Mucosa of rectum (tissue), 2 donors: ENCODE results near the gene DMTF1.

ENCODE experiments used
- H3K27ac ChIP-seq, 2 donors: one replicate each; pipeline ENCODE4 v1.7.0; 2013; ENCODE audit warnings: inconsistent platforms in 2 of 2, low read depth in 2 of 2, low read length in 2 of 2
- H3K27me3 ChIP-seq, 2 donors: one replicate each; pipeline ENCODE4 v1.7.0; 2013; ENCODE audit warnings: low read length in 2 of 2; ENCODE audit not compliant: control insufficient read depth in 2 of 2, insufficient read depth in 2 of 2
- H3K36me3 ChIP-seq, 2 donors: one replicate each; pipeline ENCODE4 v1.7.0; 2013; ENCODE audit warnings: low read length in 2 of 2; ENCODE audit not compliant: control insufficient read depth in 2 of 2, insufficient read depth in 2 of 2
- H3K4me1 ChIP-seq, 2 donors: one replicate each; pipeline ENCODE4 v1.7.0; 2013; ENCODE audit warnings: low read length in 2 of 2, mild to moderate bottlenecking in 1 of 2; ENCODE audit not compliant: control insufficient read depth in 2 of 2, insufficient read depth in 2 of 2
- H3K4me3 ChIP-seq, 2 donors: one replicate each; pipeline ENCODE4 v1.7.0; 2013; ENCODE audit warnings: low read length in 2 of 2
- H3K9ac ChIP-seq, 2 donors: one replicate each; pipeline ENCODE4 v1.7.0; 2013; ENCODE audit warnings: low read length in 2 of 2, low read depth in 1 of 2, mild to moderate bottlenecking in 1 of 2
- H3K9me3 ChIP-seq, 2 donors: one replicate each; pipeline ENCODE4 v1.7.0; 2013; ENCODE audit warnings: low read length in 2 of 2; ENCODE audit not compliant: control insufficient read depth in 2 of 2
- donor health status: healthy.
- donor health status: Normal muscosa, but diverticular disease.

DMTF1 gene

DNA sequence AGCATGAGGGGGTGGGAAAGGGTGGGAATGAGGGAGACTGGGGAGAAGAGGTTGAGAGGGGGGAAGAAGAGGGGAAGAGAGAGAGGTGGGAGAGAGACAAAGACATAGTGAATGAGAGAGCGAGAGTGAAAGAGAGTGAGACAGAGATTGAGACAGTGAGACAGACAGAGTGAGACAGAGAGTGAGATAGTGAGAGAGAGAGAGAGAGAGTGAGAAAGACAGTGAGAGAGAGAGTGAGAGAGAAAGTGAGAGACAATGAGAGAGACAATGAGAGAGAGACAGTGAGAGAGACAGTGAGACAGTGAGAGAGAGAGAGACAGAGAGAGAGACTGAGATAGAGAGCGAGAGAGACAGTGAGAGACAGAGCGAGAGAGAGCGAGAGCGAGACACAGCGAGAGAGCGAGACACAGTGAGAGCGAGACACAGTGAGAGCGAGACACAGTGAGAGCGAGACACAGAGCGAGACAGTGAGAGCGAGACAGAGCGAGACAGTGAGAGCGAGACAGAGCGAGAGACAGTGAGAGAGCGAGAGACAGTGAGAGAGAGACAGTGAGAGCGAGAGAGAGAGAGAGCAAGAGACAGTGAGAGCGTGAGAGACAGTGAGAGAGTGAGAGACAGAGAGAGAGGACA is 57.2 kb downstream of the DMTF1 start:
- Histone ChIP-seq H3K9me3 (peaks cover 3 to 10% of the 10 kb centered on the region in 2 donors), H3K27ac (no peak overlapping the region), H3K9ac (no peak overlapping the region), H3K4me1 (peaks cover 0 to 10% of the 10 kb centered on the region in 2 donors), H3K4me3 (no peak overlapping the region), H3K27me3 (no peaks in the 10 kb centered on the region), H3K36me3 (peaks cover 2 to 5% of the 10 kb centered on the region in 2 donors)

DNA sequence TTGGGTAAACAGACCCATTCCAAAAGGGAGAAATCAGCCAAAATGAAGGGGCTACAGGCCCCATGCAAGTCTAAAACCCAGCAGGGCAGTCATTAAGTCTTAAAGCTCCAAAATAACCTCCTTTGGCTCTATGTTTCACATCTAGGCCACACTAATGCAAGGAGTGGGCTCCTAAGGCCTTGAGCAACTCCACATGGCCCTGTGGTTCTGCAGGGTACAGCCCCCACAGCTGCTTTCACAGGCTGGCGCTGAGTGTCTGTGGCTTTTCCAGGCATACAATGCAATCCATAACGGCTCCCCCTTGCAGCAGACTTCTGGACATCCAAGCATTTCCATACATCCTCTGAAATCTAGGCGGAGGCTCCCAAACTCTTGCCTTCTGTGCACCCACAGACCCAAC is 58.3 kb downstream of the DMTF1 start:
- peaks cover 2 to 5% of the 10 kb centered on the region in 2 donors for H3K9me3 ChIP-seq
- no peak overlapping the region for H3K27ac ChIP-seq
- H3K4me1 ChIP-seq, result peaks cover 0 to 12% of the 10 kb centered on the region in 2 donors
- H3K4me3 ChIP-seq, result no peak overlapping the region
- H3K36me3 ChIP-seq, result peaks cover 2 to 5% of the 10 kb centered on the region in 2 donors
- H3K27me3 ChIP-seq, result no peaks in the 10 kb centered on the region
- H3K9ac ChIP-seq, result no peak overlapping the region

DNA sequence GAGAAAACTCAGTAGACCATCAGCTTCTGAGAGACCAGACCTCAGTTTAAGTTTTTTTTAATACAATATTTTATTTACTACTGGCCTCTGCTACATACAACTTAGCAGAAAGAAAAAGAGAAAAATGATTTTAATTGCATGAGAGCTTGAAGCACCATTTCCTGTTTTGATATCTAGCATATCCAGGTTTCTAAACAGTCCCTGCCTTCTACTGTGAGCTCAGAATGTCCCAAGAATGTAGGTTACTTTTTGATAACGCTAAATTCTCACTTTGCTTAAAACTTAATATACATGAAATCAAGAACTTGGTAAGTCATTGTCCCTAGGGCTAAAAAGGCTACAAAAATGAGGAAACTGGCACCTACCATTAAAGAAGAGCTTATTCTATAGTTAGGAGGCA is 60.2 kb downstream of the DMTF1 start:
- Histone ChIP-seq H3K27me3 (no peaks in the 10 kb centered on the region), H3K9ac (no peak overlapping the region), H3K4me1 (peaks cover 2 to 18% of the 10 kb centered on the region in 2 donors), H3K27ac (no peak overlapping the region), H3K36me3 (peaks cover 0 to 2% of the 10 kb centered on the region in 2 donors), H3K9me3 (no peaks in the 10 kb centered on the region), H3K4me3 (no peak overlapping the region)

DNA sequence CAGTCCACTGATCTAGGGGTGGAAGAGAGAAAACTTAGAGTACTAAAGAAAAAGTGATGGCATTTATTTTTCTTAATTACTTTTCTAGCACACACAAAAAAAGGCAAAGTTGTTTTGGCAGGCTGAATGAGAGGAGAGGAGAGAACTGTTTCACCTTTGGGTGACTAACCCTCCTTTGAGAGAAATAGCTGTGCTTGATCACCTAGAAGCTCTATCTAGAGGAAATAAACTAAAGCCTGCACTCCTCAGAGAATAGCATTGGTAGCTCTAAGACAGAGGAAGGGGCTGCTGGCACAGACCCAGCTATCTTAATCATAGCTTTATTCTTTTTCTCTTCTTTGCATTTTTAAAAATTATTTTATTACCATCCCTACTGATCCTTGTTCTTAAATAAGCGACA is 61.0 kb downstream of the DMTF1 start:
- no peak overlapping the region for H3K4me3 ChIP-seq

DNA sequence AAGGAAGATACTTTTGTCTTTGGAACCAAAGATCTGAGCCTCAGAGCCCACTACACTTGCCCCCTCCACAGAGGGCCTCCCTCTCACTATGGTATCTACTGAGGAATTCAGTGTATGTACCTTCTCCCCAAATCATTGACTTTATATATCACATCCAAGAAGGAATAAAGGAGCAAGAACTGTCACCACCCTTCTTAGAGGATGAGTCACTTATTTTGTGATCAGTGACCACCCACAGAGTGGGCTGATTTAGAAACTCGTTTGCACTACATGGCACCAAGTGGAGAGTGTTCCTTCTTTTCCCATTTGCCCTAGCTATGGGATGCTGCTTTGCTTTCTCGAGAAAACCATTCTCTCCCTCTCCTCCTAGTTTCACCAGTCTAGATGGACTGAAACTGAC is 61.6 kb downstream of the DMTF1 start:
- Histone ChIP-seq H3K27me3 (no peaks in the 10 kb centered on the region), H3K4me3 (no peak overlapping the region), H3K9ac (no peak overlapping the region), H3K4me1 (peaks cover 10 to 25% of the 10 kb centered on the region in 2 donors), H3K27ac (no peak overlapping the region), H3K36me3 (peaks cover 0 to 2% of the 10 kb centered on the region in 2 donors), H3K9me3 (no peaks in the 10 kb centered on the region)

More for the DNA sequence above, 61.0 kb downstream of the DMTF1 start:
- peaks cover 0 to 2% of the 10 kb centered on the region in 2 donors for H3K36me3 ChIP-seq
- H3K9me3 ChIP-seq, result no peaks in the 10 kb centered on the region
- H3K27me3 ChIP-seq, result no peaks in the 10 kb centered on the region
- peaks cover 5 to 23% of the 10 kb centered on the region in 2 donors for H3K4me1 ChIP-seq
- H3K9ac ChIP-seq, result no peak overlapping the region
- H3K27ac ChIP-seq, result no peak overlapping the region

DNA sequence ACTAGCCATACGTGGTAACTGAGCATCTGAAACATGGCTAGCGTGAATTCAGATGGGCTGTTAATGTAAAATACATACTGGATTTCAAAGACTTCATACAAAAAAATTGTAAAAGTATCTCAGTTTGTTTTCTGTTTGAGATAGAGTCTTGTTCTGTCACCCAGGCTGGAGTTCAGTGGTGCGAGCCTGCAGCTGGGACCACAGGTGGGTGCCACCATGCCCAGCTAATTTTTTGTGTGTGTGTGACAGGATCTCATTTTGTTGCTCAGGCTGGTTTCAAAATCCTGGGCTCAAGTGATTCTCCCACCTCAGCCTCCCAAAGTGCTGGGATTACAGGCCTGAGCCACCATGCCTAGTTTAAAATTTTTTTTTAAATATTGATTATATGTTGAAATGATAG is 62.8 kb downstream of the DMTF1 start:
- Histone ChIP-seq H3K27ac (no peak overlapping the region), H3K27me3 (no peaks in the 10 kb centered on the region), H3K9me3 (no peaks in the 10 kb centered on the region), H3K4me1 (peaks cover 11 to 25% of the 10 kb centered on the region in 2 donors), H3K36me3 (peaks cover 0 to 2% of the 10 kb centered on the region in 2 donors), H3K4me3 (no peak overlapping the region), H3K9ac (no peak overlapping the region)

DNA sequence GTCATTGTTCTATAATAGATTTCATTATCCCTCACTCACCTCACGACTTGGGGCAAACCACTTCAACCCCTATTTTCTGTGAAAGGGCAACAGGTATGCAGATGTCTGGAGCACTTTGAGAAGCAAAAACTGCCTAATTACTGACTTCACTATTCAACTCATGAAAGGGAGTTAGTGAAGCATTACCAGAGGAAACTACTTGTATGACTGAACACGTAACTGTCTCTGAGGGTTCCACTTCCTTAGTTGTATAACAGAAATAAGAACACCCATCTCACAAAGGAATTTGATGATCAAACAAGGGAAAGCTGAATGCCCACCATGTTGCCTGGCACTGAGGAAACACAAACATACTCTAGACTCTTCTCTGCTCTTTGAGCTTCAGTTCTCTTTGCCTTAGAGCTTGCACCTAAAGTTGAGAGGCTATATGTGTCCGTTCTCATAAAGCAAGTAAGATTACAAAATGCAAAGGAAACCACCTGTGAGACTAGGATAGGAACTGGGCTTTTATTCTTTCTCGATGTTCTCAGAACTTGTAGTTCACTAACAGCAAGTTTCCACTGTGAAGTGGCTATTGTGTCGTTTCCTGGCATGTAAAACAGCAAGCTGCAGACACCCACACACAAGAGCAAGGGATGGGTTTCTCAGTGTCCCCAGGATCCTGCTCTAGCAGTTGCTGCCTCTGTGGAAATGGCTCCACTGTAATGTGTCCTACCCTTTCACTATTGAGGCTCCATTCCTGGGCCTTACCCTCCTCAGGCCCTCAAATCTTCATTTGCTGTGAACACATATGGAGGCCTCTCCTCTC is 64.7 kb downstream of the DMTF1 start:
- peaks cover 1 to 2% of the 10 kb centered on the region in 2 donors for H3K27me3 ChIP-seq
- peak overlapping the region in 1 of 2 donors; percentile 98 for H3K4me3 ChIP-seq
- no peaks in the 10 kb centered on the region for H3K36me3 ChIP-seq
- no peaks in the 10 kb centered on the region for H3K9me3 ChIP-seq
- no peak overlapping the region for H3K9ac ChIP-seq
- H3K27ac ChIP-seq, result peak overlapping the region; percentile 54 to 86
- H3K4me1 ChIP-seq, result peaks cover 19 to 25% of the 10 kb centered on the region in 2 donors

DNA sequence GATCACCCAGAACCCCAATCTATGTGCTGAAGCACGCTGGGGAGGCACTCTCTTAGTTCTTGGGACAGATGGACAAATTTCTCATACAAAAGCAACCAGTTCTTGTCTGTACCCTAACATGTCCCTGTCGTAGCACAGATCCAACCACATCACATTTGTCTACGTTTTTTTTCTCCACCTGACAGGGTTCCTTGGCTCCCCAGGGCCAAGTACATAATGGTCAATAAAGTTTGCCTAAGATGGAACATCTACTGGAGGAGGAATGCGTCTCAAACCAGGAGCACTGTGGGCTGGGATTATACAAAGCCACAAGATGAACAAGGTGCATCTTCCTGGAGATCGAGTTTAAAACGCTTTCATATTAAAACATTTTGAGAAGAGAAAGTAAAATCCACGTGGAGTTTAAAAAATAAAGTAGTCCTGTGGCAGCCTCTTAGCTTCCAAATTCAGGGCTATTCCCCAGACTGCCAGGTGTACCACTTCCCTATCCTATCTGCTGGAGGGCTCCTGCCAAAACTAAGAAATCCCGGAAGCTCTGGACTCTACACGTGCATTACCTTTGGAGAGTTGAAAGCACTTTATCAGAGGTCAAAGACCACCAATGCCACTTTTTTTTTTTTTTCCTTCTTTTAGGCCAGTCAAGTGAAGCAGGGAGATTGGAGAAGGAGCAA is 65.9 kb downstream of the DMTF1 start:
- H3K9ac ChIP-seq, result peak overlapping the region in 1 of 2 donors; percentile 93

DNA sequence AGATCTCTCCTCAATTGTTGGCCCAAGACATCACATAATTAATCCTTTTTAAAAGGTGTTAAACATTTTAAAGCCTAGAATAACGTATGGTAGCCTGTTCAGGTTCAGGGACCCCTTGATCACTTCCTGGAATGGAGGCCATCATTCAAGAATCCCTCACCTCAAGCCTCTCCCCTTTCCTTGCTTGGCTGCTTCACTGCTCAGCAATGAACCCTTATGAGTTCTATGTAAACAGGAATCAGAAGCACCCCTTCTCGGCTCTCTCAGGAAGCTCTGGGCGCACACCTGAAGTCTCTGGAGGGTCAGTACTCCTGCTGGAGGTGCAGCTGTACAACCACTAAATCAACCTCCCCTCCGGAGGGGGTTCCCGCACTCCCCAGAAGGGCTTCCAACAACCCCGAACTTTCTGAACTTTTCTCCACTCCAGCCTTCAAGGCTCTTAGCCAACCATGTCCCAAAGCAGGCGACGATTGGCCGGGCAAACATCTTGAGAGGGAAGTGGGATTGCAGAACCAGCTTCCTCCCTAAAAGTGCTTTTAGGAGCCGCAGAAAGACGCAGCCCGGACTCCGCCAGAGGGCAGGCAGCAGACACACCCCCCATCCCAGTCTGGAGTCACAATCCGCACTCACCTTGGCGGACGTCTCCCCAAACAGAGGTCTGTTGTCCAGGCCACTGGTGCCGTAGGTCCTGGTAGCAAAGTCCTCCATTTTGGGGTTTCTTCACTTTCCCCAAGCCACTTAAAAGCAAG is 66.7 kb downstream of the DMTF1 start:
- Histone ChIP-seq H3K27me3 (peaks cover 4 to 5% of the 10 kb centered on the region in 2 donors), H3K9ac (peak overlapping the region; percentile 88 to 93), H3K4me3 (peak overlapping the region; percentile 91 to 98), H3K27ac (peak overlapping the region; percentile 84 to 86), H3K4me1 (peaks cover 19 to 21% of the 10 kb centered on the region in 2 donors), H3K9me3 (no peaks in the 10 kb centered on the region), H3K36me3 (no peaks in the 10 kb centered on the region)

More for the DNA sequence above, 65.9 kb downstream of the DMTF1 start:
- Histone ChIP-seq H3K27me3 (peaks cover 4 to 5% of the 10 kb centered on the region in 2 donors), H3K9me3 (no peaks in the 10 kb centered on the region), H3K4me3 (peak overlapping the region; percentile 91 to 98), H3K27ac (peak overlapping the region; percentile 84 to 86), H3K36me3 (no peaks in the 10 kb centered on the region), H3K4me1 (peaks cover 19 to 21% of the 10 kb centered on the region in 2 donors)
